ENCODE data around the gene XRCC5. TPM values are rescaled to one million over a fixed set of nuclear protein-coding genes. Genes with fewer than 3 reads are reported as not detected.

XRCC5 gene
- total RNA-seq, 3 donors from 2014 or later = 134 to 227 (median 188) TPM

GRCh38 chr2:216222650-216223352 is 113.7 kb downstream of the XRCC5 start:
- no peak overlapping the region for H3K4me3 ChIP-seq
- TF ChIP-seq POLR2A (IDR thresholded peaks at IDR 0.05) (no peak), POLR2AphosphoS5 (IDR thresholded peaks at IDR 0.05) (no peak), CTCF (IDR thresholded peaks at IDR 0.05) (no peak)
- H3K4me1 ChIP-seq = no peaks in the 10 kb centered on the region
- DNase-seq (ENCODE audit: low spot score in 2 of 2) = no peak
- intact Hi-C loops (cut with DNase I; ENCODE audit: low total_unique reads) = no loop called here
- no peaks in the 10 kb centered on the region for H3K27me3 ChIP-seq
- no peaks in the 10 kb centered on the region for H3K36me3 ChIP-seq
- H3K27ac ChIP-seq = no peak overlapping the region
- no peaks in the 10 kb centered on the region for H3K9me3 ChIP-seq

DNA sequence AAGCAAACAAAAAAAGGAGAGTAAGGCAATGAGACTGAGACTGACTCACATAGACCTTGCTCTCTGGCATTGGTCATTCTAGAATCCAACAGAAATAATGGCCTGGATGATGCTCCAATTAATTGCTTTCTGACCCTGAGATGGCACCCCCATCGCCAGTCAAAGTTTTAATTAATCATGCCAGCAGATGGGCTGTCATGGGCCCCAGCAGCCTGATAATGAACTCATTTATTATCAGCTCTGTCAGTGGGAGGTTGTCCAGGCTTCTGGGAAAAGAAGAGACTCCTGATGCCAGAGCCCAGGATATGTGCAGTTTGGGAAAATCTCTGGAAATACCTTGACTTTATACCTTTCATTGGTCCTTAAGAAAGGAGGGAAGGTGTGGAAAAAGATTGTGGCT is 115.2 kb downstream of the XRCC5 start:
- no peak overlapping the region for H3K4me3 ChIP-seq
- intact Hi-C loops (cut with DNase I; ENCODE audit: low total_unique reads) = no loop called here
- H3K4me1 ChIP-seq = no peaks in the 10 kb centered on the region
- no peaks in the 10 kb centered on the region for H3K36me3 ChIP-seq
- no peaks in the 10 kb centered on the region for H3K27me3 ChIP-seq
- H3K9me3 ChIP-seq = no peaks in the 10 kb centered on the region
- H3K27ac ChIP-seq = no peak overlapping the region
- TF ChIP-seq CTCF (IDR thresholded peaks at IDR 0.05) (no peak), POLR2A (IDR thresholded peaks at IDR 0.05) (no peak), POLR2AphosphoS5 (IDR thresholded peaks at IDR 0.05) (no peak)
- no peak for DNase-seq (ENCODE audit: low spot score in 2 of 2)

- DNase-seq (ENCODE audit: low spot score in 2 of 2) = no peak
- TF ChIP-seq CTCF (IDR thresholded peaks at IDR 0.05) (no peak), POLR2A (IDR thresholded peaks at IDR 0.05) (no peak), POLR2AphosphoS5 (IDR thresholded peaks at IDR 0.05) (no peak)
- H3K27ac ChIP-seq = no peak overlapping the region
Observed at GRCh38 chr2:216229277-216229914, 120.2 kb downstream of the XRCC5 start.

DNA sequence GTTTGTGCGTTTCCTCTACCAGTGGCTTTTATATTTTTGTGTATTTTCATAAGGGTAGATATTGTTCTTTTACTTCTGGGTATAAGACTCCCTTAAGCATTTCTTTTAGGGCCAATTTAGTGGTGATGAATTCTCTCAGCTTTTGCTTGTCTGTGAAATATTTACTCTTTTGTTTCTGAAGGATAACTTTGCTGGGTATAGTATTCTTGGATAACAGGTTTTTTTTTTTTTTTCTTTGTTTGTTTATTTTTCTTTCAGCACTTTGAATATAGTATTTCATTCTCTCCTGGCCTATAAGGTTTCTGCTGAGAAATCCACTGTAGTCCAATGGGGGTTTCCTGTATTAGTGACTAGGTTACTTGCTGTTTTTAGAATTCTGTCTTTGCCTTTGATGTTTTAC is 122.7 kb downstream of the XRCC5 start:
- TF ChIP-seq POLR2A (IDR thresholded peaks at IDR 0.05) (no peak), POLR2AphosphoS5 (IDR thresholded peaks at IDR 0.05) (no peak), CTCF (IDR thresholded peaks at IDR 0.05) (no peak)
- no peaks in the 10 kb centered on the region for H3K36me3 ChIP-seq
- H3K27me3 ChIP-seq = no peaks in the 10 kb centered on the region
- DNase-seq (ENCODE audit: low spot score in 2 of 2) = no peak
- H3K4me1 ChIP-seq = no peaks in the 10 kb centered on the region
- peaks cover 12% of the 10 kb centered on the region in 2 donors for H3K9me3 ChIP-seq
- H3K27ac ChIP-seq = no peak overlapping the region
- no peak overlapping the region for H3K4me3 ChIP-seq
- intact Hi-C loops (cut with DNase I; ENCODE audit: low total_unique reads) = no loop called here

More at GRCh38 chr2:216229277-216229914, 120.2 kb downstream of the XRCC5 start:
- Histone ChIP-seq H3K27me3 (no peaks in the 10 kb centered on the region), H3K4me1 (no peaks in the 10 kb centered on the region), H3K36me3 (no peaks in the 10 kb centered on the region), H3K4me3 (no peak overlapping the region), H3K9me3 (peaks cover 8 to 12% of the 10 kb centered on the region in 2 donors)
- intact Hi-C loops (cut with DNase I; ENCODE audit: low total_unique reads) = no loop called here

GRCh38 chr2:216232721-216233120 is 123.6 kb downstream of the XRCC5 start:
- Histone ChIP-seq H3K27me3 (no peaks in the 10 kb centered on the region), H3K4me1 (no peaks in the 10 kb centered on the region), H3K27ac (no peak overlapping the region), H3K9me3 (peaks cover 12% of the 10 kb centered on the region in 2 donors), H3K4me3 (no peak overlapping the region), H3K36me3 (no peaks in the 10 kb centered on the region)
- TF ChIP-seq POLR2A (IDR thresholded peaks at IDR 0.05) (no peak), CTCF (IDR thresholded peaks at IDR 0.05) (no peak), POLR2AphosphoS5 (IDR thresholded peaks at IDR 0.05) (no peak)
- intact Hi-C loops (cut with DNase I; ENCODE audit: low total_unique reads) = no loop called here
- no peak for DNase-seq (ENCODE audit: low spot score in 2 of 2)
